ENCODE results near the gene FCGR3B. TPM values are rescaled to one million over a fixed set of nuclear protein-coding genes. Genes with fewer than 3 reads are reported as not detected.
"Not testable (repeated sequence)": the region's sequence is repeated elsewhere in the genome, so short reads cannot be mapped to it uniquely, and the experiment has no call there.

FCGR3B gene
- total RNA-seq, 1 experiment from 2014 or later, result not detected

- POLR2A ChIA-PET, result interaction anchor here (0.8 kb wide), 2 partner anchors 79 to 86 kb away, joined by 3 read pairs; no protein-coding TSS in a partner anchor
- H3K36me3 Mint-ChIP-seq (ENCODE audit: insufficient read depth, unreplicated experiment); H3K9me3 Mint-ChIP-seq (ENCODE audit: unreplicated experiment); H3K4me1 Mint-ChIP-seq (ENCODE audit: insufficient read depth, unreplicated experiment); H3K27ac Mint-ChIP-seq (ENCODE audit: low read depth, unreplicated experiment); BruUV-seq (replicated peaks); H3K4me3 Mint-ChIP-seq (ENCODE audit: unreplicated experiment): not testable (repeated sequence)
- CTCF ChIA-PET, result interaction anchor here (0.6 to 2.8 kb wide), 12 partner anchors 42 to 129 kb away, joined by 3 to 85 read pairs (median 3); partner anchors contain the start of gene DUSP12
- peaks cover 30% of the 10 kb centered on the region for H3K27me3 Mint-ChIP-seq (ENCODE audit: insufficient read depth, unreplicated experiment)
- intact Hi-C loops (cut with micrococcal nuclease), result loop anchor here (1.0 to 10.0 kb wide), 4 partner anchors 83 to 390 kb away; no protein-coding TSS in a partner anchor
- TF ChIP-seq, protein P1, sequence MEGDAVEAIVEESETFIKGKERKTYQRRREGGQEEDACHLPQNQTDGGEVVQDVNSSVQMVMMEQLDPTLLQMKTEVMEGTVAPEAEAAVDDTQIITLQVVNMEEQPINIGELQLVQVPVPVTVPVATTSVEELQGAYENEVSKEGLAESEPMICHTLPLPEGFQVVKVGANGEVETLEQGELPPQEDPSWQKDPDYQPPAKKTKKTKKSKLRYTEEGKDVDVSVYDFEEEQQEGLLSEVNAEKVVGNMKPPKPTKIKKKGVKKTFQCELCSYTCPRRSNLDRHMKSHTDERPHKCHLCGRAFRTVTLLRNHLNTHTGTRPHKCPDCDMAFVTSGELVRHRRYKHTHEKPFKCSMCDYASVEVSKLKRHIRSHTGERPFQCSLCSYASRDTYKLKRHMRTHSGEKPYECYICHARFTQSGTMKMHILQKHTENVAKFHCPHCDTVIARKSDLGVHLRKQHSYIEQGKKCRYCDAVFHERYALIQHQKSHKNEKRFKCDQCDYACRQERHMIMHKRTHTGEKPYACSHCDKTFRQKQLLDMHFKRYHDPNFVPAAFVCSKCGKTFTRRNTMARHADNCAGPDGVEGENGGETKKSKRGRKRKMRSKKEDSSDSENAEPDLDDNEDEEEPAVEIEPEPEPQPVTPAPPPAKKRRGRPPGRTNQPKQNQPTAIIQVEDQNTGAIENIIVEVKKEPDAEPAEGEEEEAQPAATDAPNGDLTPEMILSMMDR (IDR thresholded peaks at IDR 0.05; ENCODE audit: unreplicated experiment), result peak; percentile 54
- DNase-seq (ENCODE audit: unreplicated experiment), result peak; percentile 65
Measured at GRCh38 chr1:161647507-161648360, 16.8 kb upstream of the FCGR3B start.

DNA sequence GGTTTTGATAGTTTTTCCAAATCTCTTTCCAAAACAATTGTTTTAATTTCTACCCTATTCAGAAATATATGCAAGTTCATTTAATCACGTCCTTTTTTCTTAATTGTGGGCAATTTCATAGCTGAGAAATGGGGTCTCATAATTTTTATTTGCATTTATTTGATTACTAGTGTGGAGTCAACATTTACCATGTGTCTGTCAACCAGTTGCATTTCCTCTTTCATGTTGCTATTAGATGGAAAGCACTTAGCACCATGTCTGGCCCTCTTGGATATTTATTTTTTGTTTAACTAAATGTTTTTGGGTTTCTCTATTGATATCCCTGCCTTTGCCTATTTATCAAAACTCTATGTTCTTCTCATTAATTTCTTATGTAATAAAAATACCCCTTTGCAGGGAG, 13.9 kb upstream of the FCGR3B start:
- POLR2A ChIA-PET; H3K36me3 Mint-ChIP-seq (ENCODE audit: insufficient read depth, unreplicated experiment); BruUV-seq (replicated peaks); H3K4me3 Mint-ChIP-seq (ENCODE audit: unreplicated experiment); H3K4me1 Mint-ChIP-seq (ENCODE audit: insufficient read depth, unreplicated experiment); DNase-seq (ENCODE audit: unreplicated experiment); H3K9me3 Mint-ChIP-seq (ENCODE audit: unreplicated experiment); H3K27ac Mint-ChIP-seq (ENCODE audit: low read depth, unreplicated experiment): not testable (repeated sequence)
- H3K27me3 Mint-ChIP-seq (ENCODE audit: insufficient read depth, unreplicated experiment), result peaks cover 19% of the 10 kb centered on the region
- CTCF ChIA-PET, result interaction anchor here (1.3 kb wide), 1 partner anchor 94 kb away, joined by 3 read pairs; no protein-coding TSS in a partner anchor
- intact Hi-C loops (cut with micrococcal nuclease), result loop anchor here (5.0 to 10.0 kb wide), 3 partner anchors 80 to 392 kb away; no protein-coding TSS in a partner anchor

DNA sequence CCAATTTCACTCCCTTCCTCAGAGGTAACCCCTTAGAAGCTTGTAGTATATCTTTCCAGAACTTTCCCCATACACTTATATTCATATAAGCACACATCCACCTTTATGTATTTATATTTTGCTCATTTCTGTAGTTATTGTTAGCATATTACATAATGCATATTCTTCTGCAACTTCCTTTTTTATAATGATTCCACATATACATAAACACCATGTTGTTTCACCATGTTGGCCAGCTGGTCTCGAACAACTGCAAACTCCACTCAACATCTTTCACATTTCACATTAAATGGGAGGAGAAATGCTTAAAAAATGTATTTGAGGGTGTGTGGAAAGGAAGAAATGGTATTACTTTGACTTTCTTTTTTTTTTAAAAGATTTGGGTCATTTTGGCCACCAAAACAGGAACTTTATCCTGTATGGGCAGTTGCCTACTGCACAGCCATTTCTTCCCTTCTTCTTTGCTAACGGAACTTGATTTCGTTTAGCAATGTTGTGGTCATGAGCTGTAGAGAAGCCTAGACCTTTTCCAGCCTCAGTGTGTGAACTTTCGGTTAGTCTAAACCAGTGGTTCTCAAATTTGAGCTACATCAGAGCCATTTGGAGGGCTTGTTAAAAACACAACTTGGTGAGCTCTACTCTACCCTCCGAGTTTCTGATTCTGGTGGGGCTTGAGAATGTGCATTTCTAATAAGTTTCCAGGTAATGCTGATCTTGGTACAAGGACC, 12.7 kb upstream of the FCGR3B start:
- H3K4me3 Mint-ChIP-seq (ENCODE audit: unreplicated experiment); DNase-seq (ENCODE audit: unreplicated experiment); CTCF ChIA-PET; H3K9me3 Mint-ChIP-seq (ENCODE audit: unreplicated experiment); H3K36me3 Mint-ChIP-seq (ENCODE audit: insufficient read depth, unreplicated experiment); H3K27ac Mint-ChIP-seq (ENCODE audit: low read depth, unreplicated experiment); H3K4me1 Mint-ChIP-seq (ENCODE audit: insufficient read depth, unreplicated experiment); BruUV-seq (replicated peaks); POLR2A ChIA-PET: not testable (repeated sequence)
- H3K27me3 Mint-ChIP-seq (ENCODE audit: insufficient read depth, unreplicated experiment), result peaks cover 19% of the 10 kb centered on the region
- intact Hi-C loops (cut with micrococcal nuclease), result loop anchor here (10.0 kb wide), 2 partner anchors 79 to 159 kb away; no protein-coding TSS in a partner anchor

DNA sequence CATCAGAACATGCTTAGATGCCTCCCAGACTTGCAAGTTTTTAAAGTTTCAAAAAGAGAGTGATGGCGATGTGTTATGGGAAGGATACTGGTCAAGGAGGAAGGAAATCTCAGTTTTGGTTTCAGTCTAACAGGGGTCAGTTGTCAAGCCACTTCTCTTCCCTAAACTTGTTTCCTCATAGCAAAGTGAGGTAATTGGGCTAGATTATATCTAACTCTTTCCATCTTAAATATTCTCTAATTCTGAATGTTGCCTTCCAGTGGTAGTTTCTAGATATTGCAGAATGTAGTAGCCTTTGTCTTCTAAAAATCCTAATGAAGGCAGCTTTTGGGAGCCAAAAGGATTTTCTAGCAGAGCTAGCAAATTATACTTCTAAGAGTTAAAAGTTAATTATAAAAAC, 11.7 kb upstream of the FCGR3B start:
- H3K27ac Mint-ChIP-seq (ENCODE audit: low read depth, unreplicated experiment), result not testable (repeated sequence)

DNA sequence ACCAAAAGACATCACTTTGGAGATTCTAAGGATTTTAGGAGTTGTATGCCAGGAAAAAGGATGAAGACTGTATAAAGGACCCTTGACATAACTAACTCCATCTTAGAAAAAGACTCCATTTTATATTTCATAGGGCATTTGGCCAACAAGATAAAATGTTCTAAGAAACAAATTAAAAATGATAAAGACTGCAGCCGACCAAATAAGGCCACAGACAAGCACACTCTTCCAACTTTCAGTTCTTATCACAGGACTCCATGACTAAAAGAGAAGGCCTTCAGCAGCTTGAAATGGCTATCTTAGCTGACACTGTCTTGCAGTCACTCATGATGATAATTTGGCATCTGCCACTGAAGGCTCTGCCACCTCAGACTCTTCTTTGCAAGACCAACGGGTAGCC, 8.2 kb upstream of the FCGR3B start:
- CTCF ChIA-PET, result interaction anchor here (0.6 kb wide), 1 partner anchor 17 kb away, joined by 3 read pairs; no protein-coding TSS in a partner anchor

More for the DNA sequence above, 11.7 kb upstream of the FCGR3B start:
- POLR2A ChIA-PET; H3K36me3 Mint-ChIP-seq (ENCODE audit: insufficient read depth, unreplicated experiment); BruUV-seq (replicated peaks); H3K4me3 Mint-ChIP-seq (ENCODE audit: unreplicated experiment); CTCF ChIA-PET; H3K4me1 Mint-ChIP-seq (ENCODE audit: insufficient read depth, unreplicated experiment); H3K9me3 Mint-ChIP-seq (ENCODE audit: unreplicated experiment): not testable (repeated sequence)
- peak; percentile 37 for DNase-seq (ENCODE audit: unreplicated experiment)
- TF ChIP-seq, protein P1 (IDR thresholded peaks at IDR 0.05; ENCODE audit: unreplicated experiment), result peak; percentile 37
- intact Hi-C loops (cut with micrococcal nuclease), result loop anchor here (10.0 kb wide), 2 partner anchors 78 to 158 kb away; no protein-coding TSS in a partner anchor
- peaks cover 19% of the 10 kb centered on the region for H3K27me3 Mint-ChIP-seq (ENCODE audit: insufficient read depth, unreplicated experiment)

GRCh38 chr1:161638251-161638993, 7.4 kb upstream of the FCGR3B start:
- H3K27ac Mint-ChIP-seq (ENCODE audit: low read depth, unreplicated experiment); H3K4me1 Mint-ChIP-seq (ENCODE audit: insufficient read depth, unreplicated experiment); H3K27me3 Mint-ChIP-seq (ENCODE audit: insufficient read depth, unreplicated experiment); DNase-seq (ENCODE audit: unreplicated experiment); H3K9me3 Mint-ChIP-seq (ENCODE audit: unreplicated experiment); H3K36me3 Mint-ChIP-seq (ENCODE audit: insufficient read depth, unreplicated experiment); H3K4me3 Mint-ChIP-seq (ENCODE audit: unreplicated experiment); intact Hi-C loops (cut with micrococcal nuclease); BruUV-seq (replicated peaks); POLR2A ChIA-PET: not testable (repeated sequence)
- CTCF ChIA-PET, result interaction anchor here (1.9 kb wide), 1 partner anchor 101 kb away, joined by 7 read pairs; no protein-coding TSS in a partner anchor

More for the DNA sequence above, 8.2 kb upstream of the FCGR3B start:
- BruUV-seq (replicated peaks); intact Hi-C loops (cut with micrococcal nuclease); DNase-seq (ENCODE audit: unreplicated experiment); H3K27me3 Mint-ChIP-seq (ENCODE audit: insufficient read depth, unreplicated experiment); H3K4me1 Mint-ChIP-seq (ENCODE audit: insufficient read depth, unreplicated experiment); POLR2A ChIA-PET; H3K4me3 Mint-ChIP-seq (ENCODE audit: unreplicated experiment); H3K9me3 Mint-ChIP-seq (ENCODE audit: unreplicated experiment); H3K27ac Mint-ChIP-seq (ENCODE audit: low read depth, unreplicated experiment); H3K36me3 Mint-ChIP-seq (ENCODE audit: insufficient read depth, unreplicated experiment): not testable (repeated sequence)

DNA sequence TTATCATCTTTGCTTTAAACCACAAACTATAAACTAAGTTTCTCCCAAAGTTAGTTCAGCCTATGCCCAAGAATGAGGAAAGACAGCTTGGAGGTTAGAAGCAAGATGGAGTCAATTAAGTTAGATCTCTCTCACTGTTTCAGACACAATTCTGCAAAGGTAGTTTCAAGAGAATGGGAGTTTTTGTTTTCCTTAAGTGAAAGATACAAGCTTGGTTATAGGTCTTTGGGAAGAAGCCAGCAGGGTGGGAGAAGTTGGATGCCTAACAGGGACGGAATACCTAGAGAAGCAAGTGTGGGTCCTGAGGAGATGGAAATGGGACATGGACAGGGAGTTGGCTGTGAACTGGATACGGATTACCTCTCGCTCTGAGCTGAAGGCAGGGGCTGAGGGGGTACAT, 6.0 kb upstream of the FCGR3B start:
- CTCF ChIA-PET, result interaction anchor here (1.9 kb wide), 1 partner anchor 102 kb away, joined by 7 read pairs; no protein-coding TSS in a partner anchor
- POLR2A ChIA-PET; H3K27me3 Mint-ChIP-seq (ENCODE audit: insufficient read depth, unreplicated experiment); intact Hi-C loops (cut with micrococcal nuclease); H3K4me1 Mint-ChIP-seq (ENCODE audit: insufficient read depth, unreplicated experiment); H3K9me3 Mint-ChIP-seq (ENCODE audit: unreplicated experiment); H3K4me3 Mint-ChIP-seq (ENCODE audit: unreplicated experiment); BruUV-seq (replicated peaks); DNase-seq (ENCODE audit: unreplicated experiment); H3K36me3 Mint-ChIP-seq (ENCODE audit: insufficient read depth, unreplicated experiment); H3K27ac Mint-ChIP-seq (ENCODE audit: low read depth, unreplicated experiment): not testable (repeated sequence)

Data from MCF 10A (cell line).